ENCODE results near the gene AADAT.

The AADAT gene

DNA sequence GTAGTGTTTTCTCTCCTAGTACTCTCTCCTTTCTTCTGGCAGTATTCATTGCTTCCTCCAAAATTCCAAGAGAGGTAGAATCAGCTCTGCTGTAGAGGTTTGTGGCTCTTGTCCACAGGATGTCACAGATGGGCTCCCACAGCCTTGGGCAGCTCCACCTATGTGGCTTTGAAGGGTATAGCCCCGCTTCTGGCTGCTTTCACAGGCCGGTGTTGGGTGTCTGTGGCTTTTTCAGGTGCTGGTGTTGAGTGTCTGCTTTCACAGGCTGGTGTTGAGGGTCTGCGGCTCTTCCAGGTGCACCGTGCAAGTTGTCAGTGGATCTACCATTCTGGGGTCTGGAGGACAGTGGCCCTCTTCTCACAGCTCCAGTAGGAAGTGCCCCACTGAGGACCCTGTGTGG, 7.9 kb upstream of the AADAT start:
- DNase-seq, result no peak
- Histone ChIP-seq H3K9me3 (ENCODE audit: severe bottlenecking) (peaks cover 2% of the 10 kb centered on the region), H3K36me3 (no peaks in the 10 kb centered on the region), H3K27ac (no peak overlapping the region), H3K27me3 (ENCODE audit: insufficient read depth, low read depth, severe bottlenecking) (no peaks in the 10 kb centered on the region), H3K4me3 (ENCODE audit: low read depth, low read length) (no peak overlapping the region)
- TF ChIP-seq, protein P1, sequence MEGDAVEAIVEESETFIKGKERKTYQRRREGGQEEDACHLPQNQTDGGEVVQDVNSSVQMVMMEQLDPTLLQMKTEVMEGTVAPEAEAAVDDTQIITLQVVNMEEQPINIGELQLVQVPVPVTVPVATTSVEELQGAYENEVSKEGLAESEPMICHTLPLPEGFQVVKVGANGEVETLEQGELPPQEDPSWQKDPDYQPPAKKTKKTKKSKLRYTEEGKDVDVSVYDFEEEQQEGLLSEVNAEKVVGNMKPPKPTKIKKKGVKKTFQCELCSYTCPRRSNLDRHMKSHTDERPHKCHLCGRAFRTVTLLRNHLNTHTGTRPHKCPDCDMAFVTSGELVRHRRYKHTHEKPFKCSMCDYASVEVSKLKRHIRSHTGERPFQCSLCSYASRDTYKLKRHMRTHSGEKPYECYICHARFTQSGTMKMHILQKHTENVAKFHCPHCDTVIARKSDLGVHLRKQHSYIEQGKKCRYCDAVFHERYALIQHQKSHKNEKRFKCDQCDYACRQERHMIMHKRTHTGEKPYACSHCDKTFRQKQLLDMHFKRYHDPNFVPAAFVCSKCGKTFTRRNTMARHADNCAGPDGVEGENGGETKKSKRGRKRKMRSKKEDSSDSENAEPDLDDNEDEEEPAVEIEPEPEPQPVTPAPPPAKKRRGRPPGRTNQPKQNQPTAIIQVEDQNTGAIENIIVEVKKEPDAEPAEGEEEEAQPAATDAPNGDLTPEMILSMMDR (IDR thresholded peaks at IDR 0.05; ENCODE audit: low read depth, low read length), result no peak

- no peak overlapping the region for H3K27ac ChIP-seq
- no peak overlapping the region for H3K4me3 ChIP-seq (ENCODE audit: low read depth, low read length)
- no peaks in the 10 kb centered on the region for H3K27me3 ChIP-seq (ENCODE audit: insufficient read depth, low read depth, severe bottlenecking)
- TF ChIP-seq, protein P1 (IDR thresholded peaks at IDR 0.05; ENCODE audit: low read depth, low read length), result no peak
- DNase-seq, result no peak
- no peaks in the 10 kb centered on the region; the same call in 1 of the 2 replicates for H3K36me3 ChIP-seq
- peaks cover 2% of the 10 kb centered on the region for H3K9me3 ChIP-seq (ENCODE audit: severe bottlenecking)
These were observed 4.3 kb upstream of the AADAT start for GRCh38 chr4:170093973-170094535.

GRCh38 chr4:170091069-170091696, 1.4 kb upstream of the AADAT start:
- H3K9me3 ChIP-seq (ENCODE audit: severe bottlenecking), result no peaks in the 10 kb centered on the region
- H3K36me3 ChIP-seq, result peaks cover 24% of the 10 kb centered on the region
- no peak overlapping the region for H3K4me3 ChIP-seq (ENCODE audit: low read depth, low read length)
- DNase-seq, result no peak
- H3K27ac ChIP-seq, result no peak overlapping the region
- no peaks in the 10 kb centered on the region for H3K27me3 ChIP-seq (ENCODE audit: insufficient read depth, low read depth, severe bottlenecking)
- TF ChIP-seq, protein P1 (IDR thresholded peaks at IDR 0.05; ENCODE audit: low read depth, low read length), result no peak

- Histone ChIP-seq H3K36me3 (peaks cover 31% of the 10 kb centered on the region), H3K27me3 (ENCODE audit: insufficient read depth, low read depth, severe bottlenecking) (no peaks in the 10 kb centered on the region), H3K27ac (peak overlapping the region; percentile 92), H3K9me3 (ENCODE audit: severe bottlenecking) (no peaks in the 10 kb centered on the region), H3K4me3 (ENCODE audit: low read depth, low read length) (peak overlapping the region; percentile 84)
- DNase-seq, result no peak
- TF ChIP-seq, protein P1 (IDR thresholded peaks at IDR 0.05; ENCODE audit: low read depth, low read length), result no peak
These were observed 746 bp upstream of the AADAT start for GRCh38 chr4:170090352-170091052.

- H3K36me3 ChIP-seq, result peaks cover 43% of the 10 kb centered on the region
- no peaks in the 10 kb centered on the region for H3K9me3 ChIP-seq (ENCODE audit: severe bottlenecking)
- H3K27me3 ChIP-seq (ENCODE audit: insufficient read depth, low read depth, severe bottlenecking), result no peaks in the 10 kb centered on the region
- TF ChIP-seq, protein P1 (IDR thresholded peaks at IDR 0.05; ENCODE audit: low read depth, low read length), result no peak; the same call in 1 of the 2 replicates
- peak overlapping the region; percentile 84 for H3K4me3 ChIP-seq (ENCODE audit: low read depth, low read length)
- peak; percentile 79 for DNase-seq
- peak overlapping the region; percentile 92 for H3K27ac ChIP-seq
These were observed 485 bp downstream of the AADAT start for GRCh38 chr4:170089274-170089667.
